Prostate gland (tissue), 2 donors: ENCODE measurements around the gene PDSS2. TPM values are rescaled to one million over a fixed set of nuclear protein-coding genes. Genes with fewer than 3 reads are reported as not detected.
A peak's percentile ranks its signal among the peaks of the same experiment; 100 is the strongest.

ENCODE experiments used
- DNase-seq: peaks from one replicate; pipeline ENCODE4 v3.0.0-alpha.2; 2019; ENCODE audit warnings: low spot score
- H3K27ac ChIP-seq, 2 donors: fragments of 200-600 bp; sonication (generic); 2 replicates each; pipeline ENCODE4 v1.5.1; 2017 to 2019
- H3K27me3 ChIP-seq: fragments of 200-600 bp; sonication (generic); replicated peaks from 2 replicates; pipeline ENCODE4 v1.5.1; 2019; ENCODE audit not compliant: insufficient read depth
- H3K36me3 ChIP-seq, 2 donors: fragments of 200-600 bp; sonication (generic); 1 replicate in 1 of 2; 2 replicates in 1 of 2; pipeline versions ENCODE4 v1.5.1 to v1.8.1; 2017 to 2019
- H3K4me1 ChIP-seq: fragments of 200-600 bp; sonication (generic); replicated peaks from 2 replicates; pipeline ENCODE4 v1.5.1; 2019
- H3K4me3 ChIP-seq, 2 donors: fragments of 200-600 bp; sonication (generic); 2 replicates each; pipeline ENCODE4 v1.5.1; 2017 to 2019
- H3K9me3 ChIP-seq: fragments of 200-600 bp; sonication (generic); 2 replicates; pipeline ENCODE4 v1.5.1; 2017
- POLR2A ChIP-seq: fragments of 450-650 bp; IDR thresholded peaks from one replicate; pipeline ENCODE4 v1.6.1; 2016; ENCODE audit warnings: antibody characterized with exemption, mild to moderate bottlenecking
- POLR2AphosphoS5 ChIP-seq: sonication (generic); formaldehyde crosslinking; IDR thresholded peaks from one replicate; pipeline ENCODE4 v1.6.1; 2017; ENCODE audit warnings: antibody characterized with exemption
- WGBS: methylation state at CpG from one replicate; pipeline ENCODE4 v1.1.5; 2018; 5-methylcytosine and 5-hydroxymethylcytosine counted together
- intact Hi-C: fragments of 100-400 bp; cut with DNase I; formaldehyde crosslinking; loops from one replicate; pipeline ENCODE4 v1.14.2; 2022
- total RNA-seq, 2 donors: library from RNA; depleted of rRNA; stranded (reverse); fragments of >200 nt; gene quantifications; one replicate each; pipeline ENCODE4 v1.1.0, GENCODE V29; 2016
- TF ChIP-seq, protein P1 (sequence below), 4 experiments: fragments of 200-600 bp in 2 of 4; fragments of 450-650 bp in 2 of 4; sonication (generic) in 2 of 4; IDR thresholded peaks; 1 replicate in 3 of 4; 2 replicates in 1 of 4; pipeline ENCODE4 v1.5.1; 2016 to 2019; ENCODE audit warnings: antibody characterized with exemption in 4 of 4, mild to moderate bottlenecking in 2 of 4, moderate library complexity in 2 of 4

PDSS2 gene
- total RNA-seq, 2 donors from 2014 or later = 12.7 to 35.3 TPM

DNA sequence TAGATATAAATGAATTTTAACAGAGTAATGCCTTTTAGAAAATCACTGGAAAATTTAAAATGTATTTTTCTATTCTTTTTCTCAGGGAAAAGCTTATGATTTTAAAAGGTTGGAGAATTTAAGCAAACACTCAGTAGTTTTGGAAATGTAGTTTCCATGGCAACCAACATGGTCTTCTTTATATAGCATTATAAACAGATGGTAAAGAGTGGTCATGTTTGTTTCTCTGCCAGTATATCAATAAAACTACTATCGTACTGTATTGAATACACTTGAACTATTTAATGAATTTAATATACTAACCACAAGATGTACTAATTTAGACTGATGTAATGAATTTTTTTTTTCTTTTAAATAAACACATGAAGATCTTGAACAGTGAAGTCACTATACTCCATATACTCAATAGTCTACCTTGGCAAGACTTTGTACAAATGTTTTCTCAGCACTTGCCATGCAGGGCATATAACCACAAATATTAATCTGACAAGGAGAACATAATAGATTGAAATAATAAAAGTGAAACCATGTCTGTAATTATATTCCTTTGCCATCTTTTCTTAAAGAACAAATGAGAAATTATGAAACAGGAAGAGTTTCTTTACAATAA, 105.5 kb downstream of the PDSS2 start:
- no peak overlapping the region for H3K4me3 ChIP-seq
- DNase-seq = no peak
- no peaks in the 10 kb centered on the region for H3K36me3 ChIP-seq
- WGBS = 29% methylated on average over 1 of the region's 1 CpG
- TF ChIP-seq POLR2A (no peak), POLR2AphosphoS5 (no peak)
- TF ChIP-seq, protein P1, sequence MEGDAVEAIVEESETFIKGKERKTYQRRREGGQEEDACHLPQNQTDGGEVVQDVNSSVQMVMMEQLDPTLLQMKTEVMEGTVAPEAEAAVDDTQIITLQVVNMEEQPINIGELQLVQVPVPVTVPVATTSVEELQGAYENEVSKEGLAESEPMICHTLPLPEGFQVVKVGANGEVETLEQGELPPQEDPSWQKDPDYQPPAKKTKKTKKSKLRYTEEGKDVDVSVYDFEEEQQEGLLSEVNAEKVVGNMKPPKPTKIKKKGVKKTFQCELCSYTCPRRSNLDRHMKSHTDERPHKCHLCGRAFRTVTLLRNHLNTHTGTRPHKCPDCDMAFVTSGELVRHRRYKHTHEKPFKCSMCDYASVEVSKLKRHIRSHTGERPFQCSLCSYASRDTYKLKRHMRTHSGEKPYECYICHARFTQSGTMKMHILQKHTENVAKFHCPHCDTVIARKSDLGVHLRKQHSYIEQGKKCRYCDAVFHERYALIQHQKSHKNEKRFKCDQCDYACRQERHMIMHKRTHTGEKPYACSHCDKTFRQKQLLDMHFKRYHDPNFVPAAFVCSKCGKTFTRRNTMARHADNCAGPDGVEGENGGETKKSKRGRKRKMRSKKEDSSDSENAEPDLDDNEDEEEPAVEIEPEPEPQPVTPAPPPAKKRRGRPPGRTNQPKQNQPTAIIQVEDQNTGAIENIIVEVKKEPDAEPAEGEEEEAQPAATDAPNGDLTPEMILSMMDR (IDR thresholded peaks at IDR 0.05) = no peak
- peak overlapping the region in 1 of 2 donors; percentile 47 for H3K27ac ChIP-seq
- H3K27me3 ChIP-seq = no peaks in the 10 kb centered on the region
- no peaks in the 10 kb centered on the region for H3K4me1 ChIP-seq
- H3K9me3 ChIP-seq = no peaks in the 10 kb centered on the region
- intact Hi-C loops = no loop called here

DNA sequence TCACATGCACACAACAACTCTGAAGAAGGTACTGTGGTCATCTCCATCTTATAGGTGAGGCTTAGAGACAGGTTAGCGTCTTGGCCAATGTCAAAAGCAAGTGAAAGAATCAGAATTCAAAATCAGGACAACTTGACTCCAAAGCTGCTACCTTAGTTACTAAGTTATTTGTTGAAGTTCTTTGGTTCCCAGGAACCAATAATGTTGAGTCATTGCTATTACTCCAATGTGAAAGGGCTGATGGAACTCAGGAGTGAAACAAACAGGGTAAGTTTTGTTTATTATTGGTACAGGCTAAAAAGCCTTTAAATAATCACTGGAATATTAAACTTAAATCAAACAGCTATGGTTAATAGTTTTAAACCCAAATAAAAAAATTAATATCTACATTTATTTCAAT, 111.1 kb downstream of the PDSS2 start:
- DNase-seq = no peak
- Histone ChIP-seq H3K36me3 (no peaks in the 10 kb centered on the region), H3K4me1 (no peaks in the 10 kb centered on the region), H3K9me3 (no peaks in the 10 kb centered on the region), H3K27me3 (no peaks in the 10 kb centered on the region), H3K27ac (no peak overlapping the region), H3K4me3 (no peak overlapping the region)
- intact Hi-C loops = no loop called here
- TF ChIP-seq POLR2AphosphoS5 (no peak), POLR2A (no peak)
- TF ChIP-seq, protein P1 (IDR thresholded peaks at IDR 0.05) = no peak
- 95% methylated on average over 1 of the region's 1 CpG for WGBS

- H3K27me3 ChIP-seq = no peaks in the 10 kb centered on the region
- no peaks in the 10 kb centered on the region for H3K9me3 ChIP-seq
- no peaks in the 10 kb centered on the region for H3K4me1 ChIP-seq
- H3K27ac ChIP-seq = no peak overlapping the region
- no peaks in the 10 kb centered on the region for H3K36me3 ChIP-seq
- intact Hi-C loops = no loop called here
- H3K4me3 ChIP-seq = no peak overlapping the region
- TF ChIP-seq POLR2A = no peak
- TF ChIP-seq POLR2AphosphoS5 = no peak
- TF ChIP-seq, protein P1 (IDR thresholded peaks at IDR 0.05) = no peak
- DNase-seq = no peak
Measured at GRCh38 chr6:107345393-107345792, 114.0 kb downstream of the PDSS2 start.

DNA sequence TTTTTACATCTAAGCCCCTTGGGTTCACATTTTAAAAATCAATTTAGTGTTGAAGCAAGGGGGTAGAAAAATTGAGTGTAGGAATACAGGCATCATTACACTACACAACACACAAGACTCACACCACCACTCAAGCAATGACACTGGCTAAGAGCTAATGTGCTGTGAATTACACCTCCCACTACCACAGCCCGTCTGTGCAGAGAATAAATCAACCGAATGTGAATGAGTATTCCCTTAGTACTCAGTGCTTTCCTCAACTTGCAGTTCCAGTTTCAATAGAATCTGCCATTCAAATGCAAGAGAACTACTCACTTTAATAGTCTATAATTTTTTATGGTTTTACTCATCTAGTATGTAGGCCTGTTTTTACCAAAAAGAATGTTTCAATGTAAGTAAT, 114.4 kb downstream of the PDSS2 start:
- intact Hi-C loops = no loop called here
- Histone ChIP-seq H3K27ac (no peak overlapping the region), H3K9me3 (no peaks in the 10 kb centered on the region), H3K36me3 (no peaks in the 10 kb centered on the region), H3K4me3 (no peak overlapping the region), H3K27me3 (no peaks in the 10 kb centered on the region), H3K4me1 (no peaks in the 10 kb centered on the region)
- WGBS = 62% methylated on average over 2 of the region's 2 CpGs
- TF ChIP-seq, protein P1 (IDR thresholded peaks at IDR 0.05) = no peak
- no peak for TF ChIP-seq POLR2A
- TF ChIP-seq POLR2AphosphoS5 = no peak
- DNase-seq = no peak

- Histone ChIP-seq H3K4me1 (no peaks in the 10 kb centered on the region), H3K9me3 (no peaks in the 10 kb centered on the region), H3K4me3 (no peak overlapping the region), H3K27ac (no peak overlapping the region), H3K27me3 (no peaks in the 10 kb centered on the region), H3K36me3 (no peaks in the 10 kb centered on the region)
- DNase-seq = no peak
- intact Hi-C loops = no loop called here
- 75% methylated on average over 2 of the region's 2 CpGs for WGBS
- TF ChIP-seq, protein P1 (IDR thresholded peaks at IDR 0.05) = no peak
- TF ChIP-seq POLR2AphosphoS5 (no peak), POLR2A (no peak)
Measured at GRCh38 chr6:107344383-107344782, 115.0 kb downstream of the PDSS2 start.
